ENCODE results near the gene FYB1. TPM values are rescaled to one million over a fixed set of nuclear protein-coding genes. Genes with fewer than 3 reads are reported as not detected.
A peak's percentile ranks its signal among the peaks of the same experiment; 100 is the strongest.

Gene FYB1
- total RNA-seq, 1 donor from 2014 or later = 0.31 TPM

DNA sequence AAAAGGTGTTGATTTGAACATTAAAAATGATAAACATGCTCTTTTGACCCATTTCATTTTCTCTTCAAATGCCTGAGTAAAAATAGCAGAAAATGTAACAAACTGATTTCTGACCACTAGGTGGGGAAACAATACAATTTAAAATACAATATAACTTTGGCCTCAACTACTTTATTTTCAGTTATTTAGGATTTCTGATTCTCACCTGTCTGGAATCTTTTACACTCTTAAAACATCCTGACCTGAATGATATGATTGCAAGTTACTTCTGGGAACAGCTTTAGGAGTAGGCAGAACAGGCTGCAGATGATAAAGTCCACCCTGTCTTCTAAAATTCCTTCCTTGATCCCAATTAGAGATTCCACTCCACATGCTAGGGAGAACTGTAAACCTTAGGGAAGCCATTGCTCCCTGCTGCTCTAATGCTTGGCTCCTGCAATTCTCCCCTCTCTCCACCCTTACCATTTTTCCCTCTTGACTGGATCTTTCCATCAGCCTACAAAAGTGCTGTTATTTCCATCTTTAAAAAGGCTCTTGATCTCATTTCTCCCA lies 70.3 kb downstream of the FYB1 start:
- no peaks in the 10 kb centered on the region for H3K36me3 Mint-ChIP-seq (ENCODE audit: low read depth, unreplicated experiment)
- H3K27me3 Mint-ChIP-seq (ENCODE audit: unreplicated experiment) = peaks cover 5% of the 10 kb centered on the region
- H3K4me1 Mint-ChIP-seq (ENCODE audit: unreplicated experiment) = peaks cover 3% of the 10 kb centered on the region
- H3K9me3 Mint-ChIP-seq (ENCODE audit: unreplicated experiment) = no peaks in the 10 kb centered on the region
- no peak overlapping the region for H3K4me3 Mint-ChIP-seq (ENCODE audit: unreplicated experiment)
- TF ChIP-seq, protein P1, sequence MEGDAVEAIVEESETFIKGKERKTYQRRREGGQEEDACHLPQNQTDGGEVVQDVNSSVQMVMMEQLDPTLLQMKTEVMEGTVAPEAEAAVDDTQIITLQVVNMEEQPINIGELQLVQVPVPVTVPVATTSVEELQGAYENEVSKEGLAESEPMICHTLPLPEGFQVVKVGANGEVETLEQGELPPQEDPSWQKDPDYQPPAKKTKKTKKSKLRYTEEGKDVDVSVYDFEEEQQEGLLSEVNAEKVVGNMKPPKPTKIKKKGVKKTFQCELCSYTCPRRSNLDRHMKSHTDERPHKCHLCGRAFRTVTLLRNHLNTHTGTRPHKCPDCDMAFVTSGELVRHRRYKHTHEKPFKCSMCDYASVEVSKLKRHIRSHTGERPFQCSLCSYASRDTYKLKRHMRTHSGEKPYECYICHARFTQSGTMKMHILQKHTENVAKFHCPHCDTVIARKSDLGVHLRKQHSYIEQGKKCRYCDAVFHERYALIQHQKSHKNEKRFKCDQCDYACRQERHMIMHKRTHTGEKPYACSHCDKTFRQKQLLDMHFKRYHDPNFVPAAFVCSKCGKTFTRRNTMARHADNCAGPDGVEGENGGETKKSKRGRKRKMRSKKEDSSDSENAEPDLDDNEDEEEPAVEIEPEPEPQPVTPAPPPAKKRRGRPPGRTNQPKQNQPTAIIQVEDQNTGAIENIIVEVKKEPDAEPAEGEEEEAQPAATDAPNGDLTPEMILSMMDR (IDR thresholded peaks at IDR 0.05; ENCODE audit: unreplicated experiment) = peak; percentile 50
- no peak for DNase-seq (ENCODE audit: low spot score)
- H3K27ac Mint-ChIP-seq (ENCODE audit: unreplicated experiment) = no peak overlapping the region

DNA sequence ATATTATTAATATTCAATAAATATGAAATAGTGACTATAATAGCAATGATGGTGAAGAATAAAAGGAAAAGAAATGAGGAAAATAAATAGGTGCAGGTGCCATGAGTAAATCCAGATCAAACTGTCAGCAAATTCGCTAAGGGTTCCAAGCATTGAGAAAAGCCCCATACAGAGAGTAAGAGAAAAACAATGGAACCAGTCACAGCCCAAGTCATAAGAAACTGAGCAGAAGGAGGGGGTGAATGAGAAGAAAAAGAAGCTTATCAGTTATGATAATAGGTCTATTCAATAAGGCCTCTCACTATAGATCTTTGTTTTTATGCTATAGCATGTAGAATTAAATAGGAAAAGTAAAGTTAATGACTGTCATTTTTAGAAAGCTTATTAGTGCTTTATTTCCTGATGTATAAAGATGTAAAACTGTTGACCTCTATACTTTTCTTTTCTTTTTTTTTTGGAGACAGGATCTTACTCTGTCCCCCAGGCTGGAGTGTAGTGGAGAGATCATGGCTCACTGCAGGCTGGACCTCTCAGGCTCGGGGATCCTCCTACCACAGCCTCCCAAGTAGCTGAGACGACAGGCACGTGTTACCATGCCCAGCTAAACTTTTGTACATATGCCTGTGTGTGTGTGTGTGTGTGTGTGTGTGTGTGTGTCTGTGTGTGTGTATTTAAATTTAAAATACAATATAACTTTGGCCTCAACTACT lies 72.4 kb downstream of the FYB1 start:
- H3K27me3 Mint-ChIP-seq (ENCODE audit: unreplicated experiment) = peaks cover 5% of the 10 kb centered on the region
- no peaks in the 10 kb centered on the region for H3K9me3 Mint-ChIP-seq (ENCODE audit: unreplicated experiment)
- no peak overlapping the region for H3K27ac Mint-ChIP-seq (ENCODE audit: unreplicated experiment)
- H3K4me1 Mint-ChIP-seq (ENCODE audit: unreplicated experiment) = peaks cover 3% of the 10 kb centered on the region
- TF ChIP-seq, protein P1 (IDR thresholded peaks at IDR 0.05; ENCODE audit: unreplicated experiment) = no peak
- no peak overlapping the region for H3K4me3 Mint-ChIP-seq (ENCODE audit: unreplicated experiment)
- H3K36me3 Mint-ChIP-seq (ENCODE audit: low read depth, unreplicated experiment) = no peaks in the 10 kb centered on the region
- DNase-seq (ENCODE audit: low spot score) = no peak

DNA sequence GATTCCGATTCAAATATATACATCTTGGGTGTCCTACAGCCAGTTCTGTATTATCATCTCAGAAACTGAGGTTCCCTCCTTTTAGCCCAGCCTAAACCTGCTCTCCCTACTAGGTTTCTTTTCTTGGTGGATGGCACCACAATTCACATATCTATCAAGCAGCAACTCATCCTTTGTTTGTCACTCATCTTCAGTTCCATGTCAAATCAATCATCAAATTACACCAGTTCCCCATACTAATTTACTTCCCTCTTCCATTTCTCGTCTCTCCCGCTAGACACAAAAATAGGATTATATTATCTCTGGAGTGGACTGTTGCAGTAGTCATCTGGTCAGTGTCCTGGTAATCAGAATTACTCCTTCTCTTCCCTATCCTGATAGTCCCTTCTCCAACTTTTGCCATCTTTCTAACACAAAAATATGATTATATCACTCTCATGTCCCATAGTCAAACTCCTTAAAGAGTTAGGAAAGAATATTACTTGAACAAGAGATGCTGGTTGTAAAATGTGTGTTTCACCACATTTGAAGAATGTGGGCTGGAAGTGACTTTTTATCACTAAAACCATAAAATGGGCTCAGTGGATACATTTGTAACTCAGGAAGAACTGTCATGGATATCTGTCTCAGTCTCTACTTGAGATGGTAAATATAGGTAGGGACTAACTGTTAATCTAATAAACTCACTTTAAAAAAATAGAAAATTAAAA lies 76.1 kb downstream of the FYB1 start:
- no peak for DNase-seq (ENCODE audit: low spot score)
- Mint-ChIP-seq H3K27ac (ENCODE audit: unreplicated experiment) (no peak overlapping the region), H3K4me3 (ENCODE audit: unreplicated experiment) (no peak overlapping the region), H3K9me3 (ENCODE audit: unreplicated experiment) (no peaks in the 10 kb centered on the region), H3K4me1 (ENCODE audit: unreplicated experiment) (no peaks in the 10 kb centered on the region), H3K36me3 (ENCODE audit: low read depth, unreplicated experiment) (no peaks in the 10 kb centered on the region), H3K27me3 (ENCODE audit: unreplicated experiment) (peaks cover 2% of the 10 kb centered on the region)
- TF ChIP-seq, protein P1 (IDR thresholded peaks at IDR 0.05; ENCODE audit: unreplicated experiment) = no peak

DNA sequence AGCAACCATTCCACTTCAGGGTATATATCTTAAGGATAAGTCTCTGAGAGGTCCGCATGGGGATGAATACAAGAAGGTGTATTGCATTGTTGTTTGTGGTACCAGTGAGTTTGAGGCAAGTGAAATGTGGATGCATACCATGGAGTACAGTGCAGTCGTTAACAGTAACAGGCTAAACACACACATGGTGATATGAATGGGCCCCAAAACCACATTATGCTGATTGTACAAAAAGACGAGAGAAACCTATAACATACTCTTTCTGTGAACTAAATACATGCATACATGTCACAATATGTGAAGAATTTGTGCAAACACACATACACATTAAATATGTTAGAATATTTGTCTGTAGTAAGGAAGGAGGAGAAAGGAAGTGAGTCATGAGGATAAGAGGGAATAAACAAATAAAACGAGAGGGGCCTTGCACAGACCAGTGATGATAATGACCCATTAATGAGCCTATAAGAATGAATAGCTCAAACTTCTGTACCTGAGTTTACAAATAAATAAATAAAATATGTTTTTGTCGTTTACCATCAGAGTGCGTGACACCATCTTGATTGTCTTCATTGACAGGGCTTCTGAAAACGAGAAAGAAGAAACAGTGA lies 78.7 kb downstream of the FYB1 start:
- Mint-ChIP-seq H3K36me3 (ENCODE audit: low read depth, unreplicated experiment) (no peaks in the 10 kb centered on the region), H3K27me3 (ENCODE audit: unreplicated experiment) (peaks cover 2% of the 10 kb centered on the region), H3K9me3 (ENCODE audit: unreplicated experiment) (no peaks in the 10 kb centered on the region), H3K4me1 (ENCODE audit: unreplicated experiment) (no peaks in the 10 kb centered on the region), H3K4me3 (ENCODE audit: unreplicated experiment) (no peak overlapping the region), H3K27ac (ENCODE audit: unreplicated experiment) (no peak overlapping the region)
- DNase-seq (ENCODE audit: low spot score) = no peak
- TF ChIP-seq, protein P1 (IDR thresholded peaks at IDR 0.05; ENCODE audit: unreplicated experiment) = no peak
